Measurements from ENCODE around the gene FREM3.

- TF ChIP-seq CTCF (IDR thresholded peaks at IDR 0.05) (no peak), POLR2AphosphoS5 (IDR thresholded peaks at IDR 0.05) (no peak), EP300 (IDR thresholded peaks at IDR 0.05; ENCODE audit: low read depth) (no peak), POLR2A (IDR thresholded peaks at IDR 0.05) (no peak)
Measured at GRCh38 chr4:143555676-143556075, 144.8 kb downstream of the FREM3 start.

Measured in transverse colon (tissue), 4 donors.